Rectal smooth muscle tissue (tissue), 1 donor: ENCODE results near the gene SPSB3.
A peak's percentile ranks its signal among the peaks of the same experiment; 100 is the strongest.

Source experiments
- H3K27ac ChIP-seq: one replicate; pipeline ENCODE4 v1.7.0; 2013; ENCODE audit warnings: low read depth, low read length, inconsistent platforms
- H3K27me3 ChIP-seq: one replicate; pipeline ENCODE4 v1.7.0; 2013; ENCODE audit warnings: low read length; ENCODE audit not compliant: control insufficient read depth, insufficient read depth
- H3K36me3 ChIP-seq: one replicate; pipeline ENCODE4 v1.7.0; 2013; ENCODE audit warnings: low read length; ENCODE audit not compliant: control insufficient read depth, insufficient read depth
- H3K4me1 ChIP-seq: one replicate; pipeline ENCODE4 v1.7.0; 2013; ENCODE audit warnings: low read length; ENCODE audit not compliant: control insufficient read depth, insufficient read depth
- H3K4me3 ChIP-seq: one replicate; pipeline ENCODE4 v1.7.0; 2013; ENCODE audit warnings: low read length
- H3K9ac ChIP-seq: one replicate; pipeline ENCODE4 v1.7.0; 2013; ENCODE audit warnings: low read length

Gene SPSB3

DNA sequence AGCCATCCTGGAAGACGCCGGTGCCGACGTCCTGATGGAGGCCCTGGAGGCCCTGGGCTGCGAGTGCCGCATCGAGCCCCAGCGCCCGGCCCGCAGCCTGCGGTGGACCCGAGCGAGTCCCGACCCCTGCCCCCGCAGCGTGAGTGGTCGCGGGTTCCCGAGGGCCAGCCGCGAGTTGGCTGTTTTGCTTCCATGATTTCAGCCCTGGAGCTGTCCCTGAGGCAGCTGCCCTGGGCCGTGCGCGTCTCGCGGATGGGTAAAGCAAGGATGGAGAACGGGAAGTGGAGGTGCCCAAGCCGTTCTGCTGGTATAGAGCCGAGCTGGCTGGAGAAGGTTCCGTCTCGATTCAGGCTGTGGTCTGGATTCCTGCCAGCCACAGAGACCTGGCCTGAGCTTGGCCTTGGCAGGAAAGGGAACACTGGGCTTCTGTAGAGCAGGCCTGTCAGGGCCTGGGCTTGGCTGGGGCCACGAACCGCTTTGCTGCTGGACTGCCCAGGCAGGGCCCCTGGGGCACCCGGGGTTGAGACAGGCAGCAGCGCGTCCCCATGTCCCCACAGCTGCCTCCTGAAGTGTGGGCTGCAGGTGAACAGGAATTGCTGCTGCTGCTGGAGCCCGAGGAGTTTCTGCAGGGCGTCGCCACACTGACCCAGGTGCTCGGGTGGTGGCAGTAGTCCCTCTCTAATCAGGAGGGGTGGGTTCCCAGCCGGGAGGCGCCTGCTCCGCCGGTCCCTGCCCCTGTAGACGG, 8.5 kb downstream of the SPSB3 start:
- Histone ChIP-seq H3K4me3 (peak overlapping the region; percentile 92), H3K4me1 (peaks cover 12% of the 10 kb centered on the region), H3K27ac (peak overlapping the region; percentile 85), H3K27me3 (no peaks in the 10 kb centered on the region), H3K36me3 (peaks cover 15% of the 10 kb centered on the region), H3K9ac (peak overlapping the region; percentile 35)

DNA sequence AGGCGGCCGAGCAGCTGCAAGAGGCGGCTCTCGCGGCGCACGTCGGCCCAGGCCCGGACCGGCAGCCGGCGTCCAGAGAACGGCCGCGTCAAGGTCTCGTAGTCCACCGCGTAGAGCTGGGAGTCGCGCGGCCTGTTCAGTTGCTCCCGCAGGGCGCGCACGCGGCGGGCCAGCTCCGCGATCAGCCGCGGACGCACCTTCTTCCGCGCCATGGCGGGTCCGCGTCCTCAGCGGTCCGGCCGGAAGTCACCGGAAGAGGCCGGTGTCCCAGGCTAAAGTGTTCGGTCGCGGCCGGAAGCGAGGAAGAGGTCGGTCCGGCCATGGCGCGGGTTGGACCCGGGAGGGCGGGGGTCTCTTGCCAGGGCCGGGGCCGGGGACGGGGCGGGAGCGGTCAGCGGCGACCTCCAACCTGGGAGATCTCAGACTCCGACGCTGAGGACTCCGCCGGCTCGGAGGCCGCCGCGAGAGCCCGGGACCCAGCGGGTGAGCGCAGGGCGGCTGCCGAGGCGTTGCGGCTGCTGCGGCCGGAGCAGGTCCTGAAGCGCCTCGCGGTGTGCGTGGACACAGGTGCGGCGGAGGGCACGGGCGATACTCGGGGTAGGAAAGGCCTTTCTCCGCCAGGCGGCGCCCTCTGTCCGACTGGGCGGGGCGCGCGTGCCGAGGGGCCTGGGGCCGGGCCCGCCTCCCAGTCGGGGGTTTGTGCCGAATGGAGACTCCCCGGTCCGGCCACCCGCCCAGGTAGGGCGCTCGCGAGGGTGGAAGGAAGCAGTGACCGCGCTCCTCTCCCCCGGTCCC, 9.3 kb downstream of the SPSB3 start, which contains the start of gene MRPS34:
Gene MRPS34, minus strand, starts transcription at position 227 of the 795 bp plus-strand sequence. Its CDS starts 15 bp downstream, at position 212.
- peak within 1 kb of the TSS; percentile 85 for H3K27ac ChIP-seq
- H3K4me1 ChIP-seq: peaks cover 12% of the 10 kb centered on the region
- H3K27me3 ChIP-seq: no peaks in the 10 kb centered on the region
- peaks cover 18% of the 10 kb centered on the region for H3K36me3 ChIP-seq
- peak within 1 kb of the TSS; percentile 92 for H3K4me3 ChIP-seq
- peak within 1 kb of the TSS; percentile 35 for H3K9ac ChIP-seq

DNA sequence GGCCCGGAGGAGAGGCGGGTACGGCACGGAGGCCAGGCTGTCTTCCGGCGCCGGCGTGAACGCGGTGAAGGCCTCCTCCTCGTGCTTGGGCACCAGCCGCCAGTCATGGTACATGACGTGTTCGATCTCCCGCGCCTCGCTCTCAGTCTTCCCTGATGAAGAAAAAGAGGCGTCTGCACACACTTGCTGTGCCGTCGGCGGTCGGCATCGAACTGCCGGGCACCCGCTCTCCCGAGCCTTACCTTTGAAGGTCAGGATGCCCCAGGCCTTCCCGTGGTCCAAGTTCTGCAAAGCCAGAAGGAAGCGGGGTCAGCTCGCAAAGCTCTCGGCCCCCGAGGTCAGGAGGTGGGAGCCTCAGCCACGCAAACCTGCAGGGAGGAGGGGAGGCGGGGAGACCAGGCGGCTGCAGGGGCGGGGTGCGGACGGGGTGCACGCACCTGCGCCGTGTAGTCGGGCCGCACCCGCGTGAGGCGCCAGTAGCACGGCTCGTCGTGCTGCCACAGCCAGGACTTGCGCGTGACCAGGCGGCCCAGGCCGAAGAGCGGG, 9.9 kb downstream of the SPSB3 start, which contains the start of gene EME2:
Gene EME2, plus strand, starts transcription at position 449 of the 546 bp plus-strand sequence. CDS start 418 bp downstream, outside the sequence.
- H3K36me3 ChIP-seq: peaks cover 19% of the 10 kb centered on the region
- H3K27me3 ChIP-seq: no peaks in the 10 kb centered on the region
- H3K27ac ChIP-seq: peak within 1 kb of the TSS; percentile 85
- peak within 1 kb of the TSS; percentile 92 for H3K4me3 ChIP-seq
- peak within 1 kb of the TSS; percentile 35 for H3K9ac ChIP-seq
- H3K4me1 ChIP-seq: peaks cover 12% of the 10 kb centered on the region

DNA sequence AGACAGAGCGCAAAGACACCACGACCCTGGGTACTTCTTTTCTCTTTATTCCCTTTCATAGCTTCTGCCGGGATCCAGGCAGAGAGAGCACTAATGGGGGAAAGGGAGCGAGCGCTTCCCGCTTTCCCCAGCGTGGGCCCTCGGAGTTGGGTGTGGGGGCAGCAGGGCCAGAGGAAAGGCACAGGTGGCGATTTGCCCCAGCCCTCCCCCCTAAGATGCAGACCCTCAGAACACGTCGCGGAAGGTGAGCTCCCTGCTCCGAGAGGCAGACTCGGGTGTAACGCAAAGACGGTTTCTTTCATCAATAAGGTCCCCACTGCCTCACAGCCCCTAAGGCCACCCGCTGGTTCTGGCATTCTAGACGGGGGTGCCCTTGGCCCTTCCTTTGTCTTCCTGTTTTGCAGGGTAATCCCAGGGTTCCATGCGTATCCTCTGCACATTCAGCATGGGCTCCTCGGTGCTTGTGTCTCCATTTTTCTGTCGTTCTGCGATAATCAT, 10.5 kb downstream of the SPSB3 start:
- Histone ChIP-seq H3K36me3 (peaks cover 24% of the 10 kb centered on the region), H3K9ac (no peak overlapping the region), H3K27ac (peak overlapping the region; percentile 85), H3K4me3 (peak overlapping the region; percentile 92), H3K27me3 (no peaks in the 10 kb centered on the region), H3K4me1 (peaks cover 12% of the 10 kb centered on the region)

DNA sequence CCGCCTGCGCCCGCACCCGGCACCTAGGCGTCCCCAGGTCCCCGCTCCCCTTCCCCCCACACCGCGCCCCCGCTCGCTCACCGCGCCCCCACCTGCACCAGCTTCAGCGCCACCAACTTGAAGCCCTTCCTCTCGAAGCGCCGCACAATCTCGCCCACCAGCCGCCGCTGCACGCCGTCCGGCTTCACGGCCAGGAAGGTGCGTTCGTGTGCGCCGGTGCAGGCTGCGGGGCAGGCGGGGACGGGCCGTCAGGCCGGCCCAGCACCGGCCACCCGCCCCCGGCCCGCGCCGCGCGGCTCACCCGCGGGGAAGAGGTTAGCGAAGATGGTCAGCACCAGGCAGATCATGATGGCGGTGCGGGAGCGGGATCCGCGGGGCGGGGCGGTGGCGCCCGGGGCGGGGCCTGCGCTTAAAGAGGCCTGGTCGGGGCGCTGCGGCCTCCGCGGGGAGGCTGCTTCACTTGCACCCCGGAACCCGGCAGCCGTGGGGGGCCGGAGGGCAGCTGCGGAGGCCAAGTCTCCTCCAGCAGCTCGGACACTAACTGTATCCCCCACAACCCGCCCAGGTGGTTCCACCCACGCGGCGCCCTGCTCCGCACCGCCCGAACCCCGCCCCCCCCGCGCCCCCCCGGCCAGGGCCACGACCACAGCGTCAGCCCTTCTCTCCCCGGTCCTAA, 11.0 kb downstream of the SPSB3 start, which contains the start of gene NME3:
Gene NME3, minus strand, starts transcription at position 356 of the 676 bp plus-strand sequence. Its CDS starts 9 bp downstream, at position 347.
- Histone ChIP-seq H3K9ac (peak within 1 kb of the TSS; percentile 40), H3K4me1 (peaks cover 12% of the 10 kb centered on the region), H3K27me3 (no peaks in the 10 kb centered on the region), H3K36me3 (peaks cover 29% of the 10 kb centered on the region), H3K27ac (peak within 1 kb of the TSS; percentile 85), H3K4me3 (peak within 1 kb of the TSS; percentile 92)

DNA sequence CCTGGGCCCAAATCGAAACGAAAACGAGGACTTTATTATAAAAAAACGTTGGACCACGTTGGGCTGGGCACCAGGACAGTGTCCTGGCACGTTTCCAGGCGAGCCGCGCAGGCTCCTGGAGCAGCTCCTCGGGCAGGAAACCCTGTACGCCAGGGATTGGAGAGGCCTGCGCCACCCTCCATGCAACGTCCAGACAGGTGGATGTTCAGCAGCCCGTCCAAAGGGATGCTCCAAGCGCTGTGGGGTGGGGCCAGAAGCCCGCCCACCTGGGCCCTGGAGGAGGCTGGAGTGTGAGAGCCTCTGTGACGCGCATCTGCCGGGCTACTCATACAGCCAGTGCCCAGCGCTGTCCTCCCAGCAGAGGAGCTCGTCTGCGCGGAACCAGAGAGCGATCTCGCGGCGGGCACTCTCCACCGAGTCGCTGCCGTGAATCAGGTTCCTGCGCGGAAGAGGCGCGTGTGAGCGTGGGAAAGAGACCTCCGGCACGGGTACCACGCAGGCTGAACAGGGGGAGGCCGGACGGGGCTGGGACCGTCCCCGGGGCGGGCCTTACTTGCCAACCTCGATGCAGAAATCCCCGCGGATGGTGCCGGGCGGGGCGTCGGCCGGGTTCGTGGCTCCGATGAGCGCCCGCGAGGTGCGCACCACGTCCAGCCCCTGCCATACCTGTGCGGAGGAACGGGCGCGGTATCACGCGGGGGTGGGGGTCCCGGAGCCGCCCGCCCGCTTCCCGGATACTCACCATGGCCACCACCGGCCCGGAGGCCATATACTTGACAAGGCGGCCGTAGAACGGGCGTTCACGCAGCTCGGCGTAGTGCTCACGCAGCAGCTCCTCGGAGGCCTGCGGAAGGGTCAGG, 11.8 kb downstream of the SPSB3 start:
- peak overlapping the region; percentile 25 for H3K9ac ChIP-seq
- peak overlapping the region; percentile 92 for H3K4me3 ChIP-seq
- no peaks in the 10 kb centered on the region for H3K27me3 ChIP-seq
- peak overlapping the region; percentile 75 for H3K27ac ChIP-seq
- H3K4me1 ChIP-seq: peaks cover 12% of the 10 kb centered on the region
- peaks cover 30% of the 10 kb centered on the region for H3K36me3 ChIP-seq

DNA sequence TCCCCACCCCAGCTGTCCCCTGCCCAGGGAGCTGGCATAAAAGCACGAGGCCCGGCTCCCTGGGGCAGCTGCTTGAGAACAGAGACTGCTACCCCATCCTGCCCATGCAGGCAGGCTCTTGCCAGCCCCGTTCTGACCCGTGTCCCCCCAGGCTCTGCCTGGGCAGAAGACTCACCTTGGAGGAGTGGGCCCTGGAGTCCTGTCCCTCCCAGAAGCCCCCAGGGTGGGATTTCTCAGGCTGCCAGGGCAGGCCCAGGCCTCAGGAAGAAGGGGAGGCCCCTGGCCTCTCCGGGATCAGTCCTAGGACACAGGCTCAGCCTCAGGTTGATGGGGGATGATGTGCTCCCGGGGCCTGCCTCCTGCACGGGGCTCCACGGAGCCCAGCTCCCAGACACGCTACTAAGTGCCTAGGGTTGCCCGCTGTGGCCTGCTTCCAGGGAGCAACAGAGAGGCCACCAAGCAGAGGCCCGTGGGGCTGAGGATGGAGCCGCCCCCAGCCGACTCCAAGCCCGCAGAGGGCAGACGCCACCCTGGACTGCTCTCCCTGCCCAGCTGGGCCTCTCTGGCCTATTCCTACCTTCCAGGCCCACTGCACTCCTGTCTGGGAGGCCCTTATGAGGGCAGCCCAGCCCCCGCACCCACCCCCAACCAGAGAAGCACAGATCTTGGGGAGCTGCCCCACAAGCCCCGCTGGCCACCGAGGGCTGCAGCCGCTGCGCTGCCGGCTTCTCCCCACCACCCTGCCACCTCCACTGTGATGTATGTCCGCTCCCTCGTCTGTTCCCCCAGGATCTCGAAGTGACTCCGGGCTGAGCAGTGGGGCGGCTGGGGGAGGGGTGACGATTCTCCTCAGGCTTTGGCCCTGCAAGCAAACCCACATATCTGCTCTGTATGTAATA, 12.7 kb downstream of the SPSB3 start:
- peaks cover 36% of the 10 kb centered on the region for H3K36me3 ChIP-seq
- H3K4me3 ChIP-seq: peak overlapping the region; percentile 92
- peak overlapping the region; percentile 25 for H3K9ac ChIP-seq
- peaks cover 12% of the 10 kb centered on the region for H3K4me1 ChIP-seq
- no peaks in the 10 kb centered on the region for H3K27me3 ChIP-seq
- peak overlapping the region; percentile 75 for H3K27ac ChIP-seq

DNA sequence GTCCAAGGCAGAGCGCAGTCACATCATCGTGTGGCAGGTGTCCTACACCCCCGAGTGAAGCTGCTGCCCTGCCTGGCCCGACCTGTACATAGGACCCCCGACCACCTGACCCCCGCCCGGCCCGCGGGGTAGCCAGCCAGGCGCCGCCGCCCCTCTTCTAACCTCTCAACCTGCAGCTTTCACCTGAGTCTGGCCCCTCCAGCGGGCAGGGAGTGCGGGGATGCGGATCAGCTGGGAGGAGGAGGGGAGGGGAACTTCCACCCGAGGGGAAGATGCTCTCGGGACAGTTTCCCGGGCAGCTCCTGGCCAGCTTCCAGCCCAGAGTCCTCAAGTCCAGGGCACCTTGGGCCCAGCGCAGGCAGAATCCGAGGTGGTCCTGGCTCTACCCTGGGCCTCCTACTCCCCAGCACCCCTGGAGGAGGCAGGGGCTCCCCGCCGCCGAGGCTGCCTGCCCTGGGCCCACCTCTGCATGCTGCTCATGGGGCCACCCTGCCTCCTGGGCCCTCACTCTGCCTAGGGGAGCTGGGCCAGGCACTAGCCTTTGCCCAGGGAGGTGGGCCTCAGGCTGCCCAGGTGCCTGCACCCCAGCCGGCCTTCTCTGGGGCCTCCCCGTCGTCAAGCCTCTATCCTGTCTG, 13.5 kb downstream of the SPSB3 start:
- H3K4me3 ChIP-seq: no peak overlapping the region
- peaks cover 40% of the 10 kb centered on the region for H3K36me3 ChIP-seq
- H3K27me3 ChIP-seq: no peaks in the 10 kb centered on the region
- no peak overlapping the region for H3K27ac ChIP-seq
- H3K9ac ChIP-seq: no peak overlapping the region
- H3K4me1 ChIP-seq: peaks cover 7% of the 10 kb centered on the region

DNA sequence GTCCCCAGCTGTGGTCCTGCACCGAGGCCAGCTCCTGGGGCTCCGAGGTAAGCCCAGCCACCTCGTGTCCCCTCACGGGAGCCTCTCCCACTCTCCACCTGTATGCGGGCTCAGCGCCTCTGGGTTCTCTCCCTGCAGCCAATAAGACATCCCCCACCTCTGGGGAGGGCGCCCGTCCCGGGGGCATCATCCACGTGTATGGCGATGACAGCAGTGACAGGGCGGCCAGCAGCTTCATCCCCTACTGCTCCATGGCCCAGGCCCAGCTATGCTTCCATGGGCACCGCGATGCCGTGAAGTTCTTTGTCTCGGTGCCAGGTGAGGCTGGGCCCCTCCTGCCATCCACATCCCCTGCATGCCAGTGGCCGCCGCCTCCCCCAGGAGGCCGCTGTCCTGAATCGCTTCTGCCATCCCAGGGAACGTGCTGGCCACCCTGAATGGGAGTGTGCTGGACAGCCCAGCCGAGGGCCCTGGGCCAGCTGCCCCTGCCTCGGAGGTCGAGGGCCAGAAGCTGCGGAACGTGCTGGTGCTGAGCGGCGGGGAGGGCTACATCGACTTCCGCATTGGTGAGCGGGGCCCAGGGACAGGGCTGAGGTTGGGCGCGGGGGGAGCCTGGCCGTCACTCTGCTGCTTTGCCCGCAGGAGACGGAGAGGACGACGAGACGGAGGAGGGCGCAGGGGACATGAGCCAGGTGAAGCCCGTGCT, 14.2 kb downstream of the SPSB3 start:
- Histone ChIP-seq H3K4me3 (no peak overlapping the region), H3K36me3 (peaks cover 40% of the 10 kb centered on the region), H3K9ac (no peak overlapping the region), H3K27me3 (no peaks in the 10 kb centered on the region), H3K4me1 (peaks cover 6% of the 10 kb centered on the region), H3K27ac (no peak overlapping the region)
